ENCODE data around the gene RNF225.
"Not testable (repeated sequence)": the region's sequence is repeated elsewhere in the genome, so short reads cannot be mapped to it uniquely, and the experiment has no call there.

The RNF225 gene

GRCh38 chr19:58387338-58388174 is 7.9 kb upstream of the RNF225 start:
- DNase-seq = no peak

GRCh38 chr19:58388175-58388526 is 7.3 kb upstream of the RNF225 start:
- no peak for DNase-seq

- DNase-seq = no peak
Observed at GRCh38 chr19:58392945-58393724, 2.3 kb upstream of the RNF225 start.

- DNase-seq = no peak
Observed at GRCh38 chr19:58393725-58394033, 1.8 kb upstream of the RNF225 start.

- no peak for DNase-seq
Observed at GRCh38 chr19:58394821-58395219, 636 bp upstream of the RNF225 start.

- DNase-seq = no peak
Observed at GRCh38 chr19:58395979-58396627, 647 bp downstream of the RNF225 start.

GRCh38 chr19:58396691-58397532 is 1.5 kb downstream of the RNF225 start:
- DNase-seq = no peak

- no peak for DNase-seq
Observed at GRCh38 chr19:58397533-58398037, 2.1 kb downstream of the RNF225 start.

GRCh38 chr19:58398087-58398486 is 2.6 kb downstream of the RNF225 start:
- no peak for DNase-seq

GRCh38 chr19:58398545-58398944 is 3.1 kb downstream of the RNF225 start:
- no peak for DNase-seq

- DNase-seq = no peak
Observed at GRCh38 chr19:58399903-58400302, 4.4 kb downstream of the RNF225 start.

GRCh38 chr19:58400316-58400915 is 5.0 kb downstream of the RNF225 start:
- no peak for DNase-seq

- peak; percentile 99 for DNase-seq
Observed at GRCh38 chr19:58400916-58401839, 5.7 kb downstream of the RNF225 start.

- DNase-seq = no peak
Observed at GRCh38 chr19:58401840-58402421, 6.5 kb downstream of the RNF225 start.

GRCh38 chr19:58403920-58404478 is 8.5 kb downstream of the RNF225 start:
- not testable (repeated sequence) for DNase-seq

GRCh38 chr19:58406818-58407657 is 11.6 kb downstream of the RNF225 start:
- DNase-seq = no peak

GRCh38 chr19:58407658-58408151 is 12.2 kb downstream of the RNF225 start:
- no peak for DNase-seq

GRCh38 chr19:58408152-58409009 is 12.9 kb downstream of the RNF225 start, which contains the start of gene ZNF584:
TSS of gene ZNF584 (plus strand) at chr19:58408649. CDS start at chr19:58409148, 499 bp downstream.
- peak; percentile 95 for DNase-seq
